HCT116 (cell line): ENCODE measurements around the gene RGL4. TPM values are rescaled to one million over a fixed set of nuclear protein-coding genes. Genes with fewer than 3 reads are reported as not detected.
"Not testable (repeated sequence)": the region's sequence is repeated elsewhere in the genome, so short reads cannot be mapped to it uniquely, and the experiment has no call there.

Experiments used
- ATAC-seq: fragments of 200-7000 bp; cut with Tn5 transposase; 2 replicates; pipeline ENCODE4 v1.9.1; 2020; ENCODE audit warnings: mild to moderate bottlenecking, moderate library complexity
- BruUV-seq: library from RNA; stranded (reverse); fragments of 400-500 nt; replicated peaks from 2 replicates; lab custom pipeline; 2021; lab: Mats Ljungman, UMichigan
- CTCF ChIA-PET: fragments of 300-600 bp; sonication (Branson Sonifier 250); formaldehyde crosslinking; loops from one replicate; lab custom pipeline; 2021; ENCODE audit warnings: antibody characterized with exemption; lab: Charles Lee
- POLR2A ChIA-PET: fragments of 300-600, 350-600 bp; sonication (Branson Sonifier 250); formaldehyde crosslinking; loops from one replicate; lab custom pipeline; 2021; ENCODE audit warnings: antibody characterized with exemption; lab: Charles Lee
- RAD21 ChIA-PET, 2 experiments: fragments of 300-600 bp; sonication (Branson Sonifier 250); formaldehyde crosslinking; loops; one replicate each; lab custom pipeline; 2023; ENCODE audit warnings: low total read pairs in 2 of 2; ENCODE audit not compliant: uncharacterized antibody in 2 of 2, unreplicated experiment in 2 of 2, low non-redundant PET in 1 of 2; lab: Charles Lee
- DNase-seq: peaks from one replicate; pipeline ENCODE4 v3.0.0-alpha.2; 2010; ENCODE audit warnings: low read depth, low spot score
- H2AFZ ChIP-seq: fragments of 200-600 bp; shearing (Covaris generic), sonication (generic); 2 replicates; pipeline ENCODE4 v1.6.1; 2017; ENCODE audit warnings: low read depth, mixed run types, mixed read lengths, antibody characterized with exemption, low read length; ENCODE audit not compliant: poor library complexity, severe bottlenecking
- H3K27ac ChIP-seq: 2 replicates; pipeline ENCODE4 v1.5.1; 2012; ENCODE audit warnings: low read depth, low read length
- H3K27me3 ChIP-seq: fragments of 200-600 bp; sonication (generic); 2 replicates; pipeline ENCODE4 v1.6.1; 2016; ENCODE audit warnings: mixed run types, low read length, mixed read lengths; ENCODE audit not compliant: insufficient read depth
- H3K36me3 ChIP-seq, 2 experiments: fragments of 200-500 bp in 1 of 2; fragments of 200-600 bp in 1 of 2; sonication (Bioruptor generic) in 1 of 2; sonication (generic) in 1 of 2; 2 replicates each; pipeline versions ENCODE4 v1.5.1 to v1.6.1; 2014 to 2016; ENCODE audit warnings: low read length in 2 of 2, inconsistent platforms in 1 of 2, mixed read lengths in 1 of 2, mixed run types in 1 of 2; ENCODE audit not compliant: insufficient read depth in 2 of 2, control insufficient read depth in 1 of 2
- H3K4me1 ChIP-seq, 2 experiments: fragments of 200-600 bp in 1 of 2; sonication (generic) in 1 of 2; 2 replicates each; pipeline versions ENCODE4 v1.5.1 to v1.6.1; 2012 to 2017; ENCODE audit warnings: low read length in 2 of 2, inconsistent platforms in 1 of 2, mild to moderate bottlenecking in 1 of 2, mixed read lengths in 1 of 2, mixed run types in 1 of 2, moderate library complexity in 1 of 2; ENCODE audit not compliant: insufficient read depth in 2 of 2, control insufficient read depth in 1 of 2
- H3K4me2 ChIP-seq: fragments of 200-600 bp; sonication (generic); 2 replicates; pipeline ENCODE4 v1.6.1; 2017; ENCODE audit warnings: mixed run types, low read length, mixed read lengths
- H3K4me3 ChIP-seq, 2 experiments: fragments of 200-600 bp in 1 of 2; sonication (generic) in 1 of 2; replicated peaks in 1 of 2; 2 replicates each; pipeline ENCODE4 v1.5.1; 2011 to 2016; ENCODE audit warnings: low read length in 2 of 2, control low read depth in 1 of 2, low read depth in 1 of 2, mild to moderate bottlenecking in 1 of 2, mixed read lengths in 1 of 2, mixed run types in 1 of 2
- H3K79me2 ChIP-seq: fragments of 200-600 bp; sonication (generic); 2 replicates; pipeline ENCODE4 v1.6.1; 2017; ENCODE audit warnings: mild to moderate bottlenecking, mixed run types, low read length, moderate library complexity, mixed read lengths; ENCODE audit not compliant: insufficient read depth
- H3K9ac ChIP-seq: fragments of 200-600 bp; sonication (generic); 2 replicates; pipeline ENCODE4 v1.6.1; 2016; ENCODE audit warnings: low read length, mixed read lengths
- H3K9me2 ChIP-seq: fragments of 200-600 bp; sonication (generic), shearing (Covaris generic); 2 replicates; pipeline ENCODE4 v1.6.1; 2017; ENCODE audit warnings: mixed run types, mild to moderate bottlenecking, moderate library complexity; ENCODE audit not compliant: insufficient read depth
- H3K9me3 ChIP-seq, 2 experiments: fragments of 200-500 bp in 1 of 2; fragments of 200-600 bp in 1 of 2; sonication (Bioruptor generic) in 1 of 2; sonication (generic) in 1 of 2; 2 replicates each; pipeline ENCODE4 v1.6.1; 2014 to 2017; ENCODE audit warnings: low read length in 2 of 2, mixed read lengths in 2 of 2, inconsistent platforms in 1 of 2, low read depth in 1 of 2, mild to moderate bottlenecking in 1 of 2, mixed run types in 1 of 2, moderate library complexity in 1 of 2; ENCODE audit not compliant: control insufficient read depth in 1 of 2, insufficient read depth in 1 of 2
- H4K20me1 ChIP-seq: fragments of 200-600 bp; sonication (generic), shearing (Covaris generic); 2 replicates; pipeline ENCODE4 v1.6.1; 2017; ENCODE audit warnings: mixed run types, mild to moderate bottlenecking, moderate library complexity; ENCODE audit not compliant: insufficient read depth
- SIN3A ChIP-seq: IDR thresholded peaks from 2 replicates; pipeline ENCODE4 v1.6.1; 2012; ENCODE audit warnings: low read depth
- intact Hi-C: fragments of 100-400 bp; cut with micrococcal nuclease; formaldehyde crosslinking; loops from 2 replicates; pipeline ENCODE4 v1.10.0; 2022
- total RNA-seq: library from RNA; stranded (reverse); gene quantifications from one replicate; pipeline ENCODE4 v1.2.1, GENCODE V29; 2021; ENCODE audit not compliant: unreplicated experiment

RGL4 gene
- total RNA-seq, 1 experiment from 2014 or later, result not detected

GRCh38 chr22:23673826-23674690, 16.8 kb upstream of the RGL4 start:
- no peak overlapping the region for H3K4me3 ChIP-seq

GRCh38 chr22:23674886-23675501, 15.8 kb upstream of the RGL4 start:
- H3K9ac ChIP-seq, POLR2A ChIA-PET, CTCF ChIA-PET: not testable (repeated sequence)

More at GRCh38 chr22:23673826-23674690, 16.8 kb upstream of the RGL4 start:
- ChIA-PET CTCF (no interaction called here), RAD21 (no interaction called here), POLR2A (no interaction called here)
- H3K27me3 ChIP-seq, result no peaks in the 10 kb centered on the region
- TF ChIP-seq SIN3A, result no peak
- no peaks in the 10 kb centered on the region for H4K20me1 ChIP-seq
- intact Hi-C loops, result no loop called here
- no peaks in the 10 kb centered on the region for H3K36me3 ChIP-seq
- H3K9me3 ChIP-seq, result no peaks in the 10 kb centered on the region
- H3K4me2 ChIP-seq, result no peak overlapping the region
- no peaks in the 10 kb centered on the region for H3K79me2 ChIP-seq
- no peak overlapping the region for H2AFZ ChIP-seq
- no TSS peak for BruUV-seq
- no peak for DNase-seq
- no peak overlapping the region for H3K27ac ChIP-seq
- no peak overlapping the region for H3K9ac ChIP-seq
- H3K9me2 ChIP-seq, result no peaks in the 10 kb centered on the region
- ATAC-seq, result no peak
- H3K4me1 ChIP-seq, result no peaks in the 10 kb centered on the region

More at GRCh38 chr22:23674886-23675501, 15.8 kb upstream of the RGL4 start:
- RAD21 ChIA-PET, H3K79me2 ChIP-seq, H3K9me3 ChIP-seq, H3K27ac ChIP-seq, H3K36me3 ChIP-seq, BruUV-seq, H3K9me2 ChIP-seq, ATAC-seq, H3K27me3 ChIP-seq, H2AFZ ChIP-seq, H3K4me3 ChIP-seq, H3K4me1 ChIP-seq, intact Hi-C loops, H4K20me1 ChIP-seq, H3K4me2 ChIP-seq, DNase-seq: not testable (repeated sequence)
